Activated T-helper 2 cell treated with anti-CD3 and anti-CD28 coated beads, Interferon-gamma antibody, Interleukin-2, Interleukin-4, amounts not matched to agents 10 μg/mL and 5 μg/mL and 100 μg/mL, durations not matched to agents 14 hours and 24 hours and 36 hours (primary cell): ENCODE data around the gene LTBP1. TPM values are rescaled to one million over a fixed set of nuclear protein-coding genes. Genes with fewer than 3 reads are reported as not detected.

Experiments used
- DNase-seq: peaks from one replicate; pipeline ENCODE4 v3.0.0; 2021; ENCODE audit warnings: low spot score
- H3K27ac Mint-ChIP-seq: one replicate; pipeline ENCODE4 v1.8.0; 2021; ENCODE audit warnings: mixed read lengths
- H3K27me3 Mint-ChIP-seq: one replicate; pipeline ENCODE4 v1.8.0; 2021; ENCODE audit warnings: low read depth, mixed read lengths
- H3K36me3 Mint-ChIP-seq: one replicate; pipeline ENCODE4 v1.8.0; 2021; ENCODE audit warnings: low read depth, mixed read lengths
- H3K4me1 Mint-ChIP-seq: one replicate; pipeline ENCODE4 v1.8.0; 2021; ENCODE audit warnings: low read depth, mixed read lengths
- H3K4me3 Mint-ChIP-seq: one replicate; pipeline ENCODE4 v1.8.0; 2021; ENCODE audit warnings: low read depth, mild to moderate bottlenecking, moderate library complexity, mixed read lengths
- H3K9me3 Mint-ChIP-seq: one replicate; pipeline ENCODE4 v1.8.0; 2021; ENCODE audit warnings: mixed read lengths
- intact Hi-C: fragments of 100-400 bp; cut with micrococcal nuclease; formaldehyde crosslinking; loops from one replicate; pipeline ENCODE4 v1.15.1; 2023
- total RNA-seq: library from RNA; stranded (reverse); gene quantifications from 2 replicates; pipeline ENCODE4 v1.2.3, GENCODE V29; 2022

Gene LTBP1
- total RNA-seq, 1 donor from 2014 or later = 0.82 TPM

DNA sequence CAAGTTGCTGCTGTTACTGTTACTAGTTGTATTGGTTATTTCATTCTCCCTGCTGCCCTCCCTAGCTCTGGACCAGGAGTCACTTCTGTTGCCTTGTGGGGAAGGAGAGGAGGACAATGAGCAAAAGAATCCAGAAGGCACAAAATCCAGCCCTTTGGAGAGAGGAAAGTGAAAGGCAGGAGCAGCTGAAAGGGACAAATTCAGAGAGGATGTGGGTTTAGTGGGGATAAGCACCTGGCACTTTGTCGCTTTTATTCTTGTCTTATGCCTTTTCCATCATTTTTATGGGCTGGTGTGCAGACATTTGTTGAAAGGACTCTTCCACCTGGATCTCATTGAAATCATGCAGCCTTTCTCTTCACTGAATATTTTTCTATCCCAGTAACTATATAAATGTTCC, 24.3 kb upstream of the LTBP1 start:
- Mint-ChIP-seq H3K36me3 (no peaks in the 10 kb centered on the region), H3K9me3 (no peaks in the 10 kb centered on the region), H3K4me3 (no peak overlapping the region), H3K4me1 (no peaks in the 10 kb centered on the region), H3K27ac (no peak overlapping the region), H3K27me3 (peaks cover 7% of the 10 kb centered on the region)
- DNase-seq = no peak
- intact Hi-C loops = no loop called here

GRCh38 chr2:32923109-32923508, 23.6 kb upstream of the LTBP1 start:
- Mint-ChIP-seq H3K36me3 (no peaks in the 10 kb centered on the region), H3K4me3 (no peak overlapping the region), H3K9me3 (no peaks in the 10 kb centered on the region), H3K27me3 (peaks cover 11% of the 10 kb centered on the region), H3K4me1 (no peaks in the 10 kb centered on the region), H3K27ac (no peak overlapping the region)
- no peak for DNase-seq
- intact Hi-C loops = no loop called here

GRCh38 chr2:32925283-32925815, 21.4 kb upstream of the LTBP1 start:
- peaks cover 13% of the 10 kb centered on the region for H3K27me3 Mint-ChIP-seq
- H3K4me3 Mint-ChIP-seq = no peak overlapping the region
- H3K9me3 Mint-ChIP-seq = no peaks in the 10 kb centered on the region
- DNase-seq = no peak
- H3K4me1 Mint-ChIP-seq = no peaks in the 10 kb centered on the region
- H3K36me3 Mint-ChIP-seq = no peaks in the 10 kb centered on the region
- H3K27ac Mint-ChIP-seq = no peak overlapping the region
- intact Hi-C loops = no loop called here

GRCh38 chr2:32925976-32926707, 20.6 kb upstream of the LTBP1 start:
- Mint-ChIP-seq H3K4me1 (no peaks in the 10 kb centered on the region), H3K27ac (no peak overlapping the region), H3K36me3 (no peaks in the 10 kb centered on the region), H3K9me3 (no peaks in the 10 kb centered on the region), H3K4me3 (no peak overlapping the region), H3K27me3 (peaks cover 13% of the 10 kb centered on the region)
- intact Hi-C loops = no loop called here
- DNase-seq = no peak

DNA sequence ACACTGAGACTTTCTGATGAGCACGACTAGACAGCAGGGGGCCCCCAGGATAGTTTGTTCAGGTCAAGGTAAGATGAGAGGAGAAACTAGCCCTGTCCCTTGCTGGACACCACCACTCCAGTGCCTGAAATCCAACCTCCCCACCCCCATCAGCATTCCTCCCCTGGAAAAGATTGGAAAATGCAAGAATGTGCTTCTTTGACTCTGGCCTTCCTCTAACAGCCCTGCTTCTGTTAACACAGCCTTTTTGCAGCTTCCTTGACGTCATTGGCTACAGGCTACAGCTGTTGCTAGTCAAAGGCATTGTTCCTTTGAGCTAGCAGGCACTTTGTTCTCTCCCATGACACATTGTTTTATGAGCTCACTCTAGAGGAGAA, 20.1 kb upstream of the LTBP1 start:
- Mint-ChIP-seq H3K4me3 (no peak overlapping the region), H3K36me3 (no peaks in the 10 kb centered on the region), H3K4me1 (no peaks in the 10 kb centered on the region), H3K27me3 (peaks cover 13% of the 10 kb centered on the region), H3K9me3 (no peaks in the 10 kb centered on the region), H3K27ac (no peak overlapping the region)
- intact Hi-C loops = no loop called here
- no peak for DNase-seq

DNA sequence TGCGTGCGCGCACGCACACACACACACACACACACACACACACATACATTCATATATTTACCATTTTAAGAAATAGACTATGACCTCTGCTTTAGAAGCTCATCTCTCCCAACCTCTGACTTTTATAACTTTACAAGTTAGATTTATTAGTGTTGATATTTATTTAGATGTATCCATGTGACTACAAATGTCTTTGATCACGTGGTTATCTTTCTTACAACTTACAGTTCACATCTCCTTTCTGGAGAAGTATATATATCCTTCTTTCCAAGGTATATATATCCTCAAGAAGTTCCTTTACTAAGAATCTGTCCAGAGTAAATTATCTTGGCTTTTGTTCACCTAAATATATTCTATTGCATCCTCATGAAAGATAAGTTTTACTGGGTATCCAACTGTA, 16.3 kb upstream of the LTBP1 start:
- Mint-ChIP-seq H3K36me3 (no peaks in the 10 kb centered on the region), H3K27ac (no peak overlapping the region), H3K27me3 (peaks cover 12% of the 10 kb centered on the region), H3K4me3 (no peak overlapping the region), H3K4me1 (no peaks in the 10 kb centered on the region), H3K9me3 (no peaks in the 10 kb centered on the region)
- intact Hi-C loops = no loop called here
- DNase-seq = no peak

GRCh38 chr2:32931519-32931918, 15.2 kb upstream of the LTBP1 start:
- intact Hi-C loops = no loop called here
- no peak overlapping the region for H3K4me3 Mint-ChIP-seq
- no peaks in the 10 kb centered on the region for H3K36me3 Mint-ChIP-seq
- H3K27ac Mint-ChIP-seq = no peak overlapping the region
- DNase-seq = no peak
- H3K4me1 Mint-ChIP-seq = no peaks in the 10 kb centered on the region
- peaks cover 16% of the 10 kb centered on the region for H3K27me3 Mint-ChIP-seq
- no peaks in the 10 kb centered on the region for H3K9me3 Mint-ChIP-seq

- DNase-seq = no peak
- Mint-ChIP-seq H3K4me1 (no peaks in the 10 kb centered on the region), H3K4me3 (no peak overlapping the region), H3K9me3 (no peaks in the 10 kb centered on the region), H3K27ac (no peak overlapping the region), H3K36me3 (no peaks in the 10 kb centered on the region), H3K27me3 (peaks cover 14% of the 10 kb centered on the region)
- intact Hi-C loops = no loop called here
Observed at GRCh38 chr2:32931945-32932709, 14.6 kb upstream of the LTBP1 start.

- intact Hi-C loops = no loop called here
- no peaks in the 10 kb centered on the region for H3K4me1 Mint-ChIP-seq
- no peaks in the 10 kb centered on the region for H3K9me3 Mint-ChIP-seq
- H3K27ac Mint-ChIP-seq = no peak overlapping the region
- H3K4me3 Mint-ChIP-seq = no peak overlapping the region
- no peak for DNase-seq
- H3K36me3 Mint-ChIP-seq = no peaks in the 10 kb centered on the region
- peaks cover 13% of the 10 kb centered on the region for H3K27me3 Mint-ChIP-seq
Observed at GRCh38 chr2:32932825-32933755, 13.7 kb upstream of the LTBP1 start.

GRCh38 chr2:32933756-32934095, 13.0 kb upstream of the LTBP1 start:
- H3K36me3 Mint-ChIP-seq = no peaks in the 10 kb centered on the region
- H3K4me3 Mint-ChIP-seq = no peak overlapping the region
- intact Hi-C loops = no loop called here
- peaks cover 15% of the 10 kb centered on the region for H3K27me3 Mint-ChIP-seq
- no peak for DNase-seq
- no peaks in the 10 kb centered on the region for H3K4me1 Mint-ChIP-seq
- no peak overlapping the region for H3K27ac Mint-ChIP-seq
- H3K9me3 Mint-ChIP-seq = no peaks in the 10 kb centered on the region

GRCh38 chr2:32937602-32938448, 8.9 kb upstream of the LTBP1 start:
- no peak overlapping the region for H3K27ac Mint-ChIP-seq
- DNase-seq = no peak
- no peaks in the 10 kb centered on the region for H3K9me3 Mint-ChIP-seq
- intact Hi-C loops = no loop called here
- peaks cover 20% of the 10 kb centered on the region for H3K27me3 Mint-ChIP-seq
- no peak overlapping the region for H3K4me3 Mint-ChIP-seq
- no peaks in the 10 kb centered on the region for H3K4me1 Mint-ChIP-seq
- H3K36me3 Mint-ChIP-seq = no peaks in the 10 kb centered on the region

- no peaks in the 10 kb centered on the region for H3K4me1 Mint-ChIP-seq
- no peak overlapping the region for H3K4me3 Mint-ChIP-seq
- H3K27ac Mint-ChIP-seq = no peak overlapping the region
- intact Hi-C loops = no loop called here
- H3K27me3 Mint-ChIP-seq = peaks cover 20% of the 10 kb centered on the region
- no peaks in the 10 kb centered on the region for H3K9me3 Mint-ChIP-seq
- H3K36me3 Mint-ChIP-seq = no peaks in the 10 kb centered on the region
- no peak for DNase-seq
Observed at GRCh38 chr2:32938934-32939333, 7.8 kb upstream of the LTBP1 start.
